BJ (cell line): Measurements from ENCODE around the gene CAPN8. TPM values are rescaled to one million over a fixed set of nuclear protein-coding genes. Genes with fewer than 3 reads are reported as not detected.

Experiments
- CTCF ChIA-PET: fragments of 350-600 bp; formaldehyde crosslinking; extraction: SDS; loops from one replicate; lab custom pipeline; 2021; ENCODE audit warnings: antibody characterized with exemption, inconsistent platforms; lab: Yijun Ruan, JAX
- POLR2A ChIA-PET: fragments of 300-600 bp; sonication (Branson Sonifier 250); formaldehyde crosslinking; extraction: SDS; loops from one replicate; lab custom pipeline; 2021; ENCODE audit warnings: antibody characterized with exemption; lab: Charles Lee
- DNase-seq: peaks from one replicate; pipeline ENCODE4 v3.0.0-alpha.2; 2011; ENCODE audit warnings: low read depth
- H3K27me3 ChIP-seq: 2 replicates; pipeline ENCODE4 v1.6.0; 2011; ENCODE audit warnings: low read length; ENCODE audit not compliant: control insufficient read depth, insufficient read depth
- H3K36me3 ChIP-seq: 2 replicates; pipeline ENCODE4 v1.5.1; 2011; ENCODE audit warnings: low read length; ENCODE audit not compliant: control insufficient read depth, insufficient read depth
- H3K4me3 ChIP-seq: 2 replicates; pipeline ENCODE4 v1.5.1; 2011; ENCODE audit warnings: low read depth, mild to moderate bottlenecking, control low read depth, low read length
- CTCF ChIP-seq: IDR thresholded peaks from 2 replicates; pipeline ENCODE4 v1.5.1; 2011; ENCODE audit warnings: low read depth, mild to moderate bottlenecking, control low read depth, inconsistent platforms, low read length, moderate library complexity; ENCODE audit not compliant: insufficient read depth
- polyA plus RNA-seq: library from polyadenylated mRNA; depleted of rRNA; stranded (reverse); fragments of >200 nt; gene quantifications from 2 replicates; pipeline ENCODE4 v1.2.3, GENCODE V29; 2011

The CAPN8 gene
- polyA plus RNA-seq, 1 experiment = not detected

GRCh38 chr1:223545343-223545742 lies 120.2 kb downstream of the CAPN8 start:
- Histone ChIP-seq H3K36me3 (no peaks in the 10 kb centered on the region), H3K27me3 (no peaks in the 10 kb centered on the region; the same call in none of the 2 replicates), H3K4me3 (no peak overlapping the region)
- ChIA-PET POLR2A (no interaction called here), CTCF (interaction anchor here (1.0 kb wide), 1 partner anchor 11 kb away, joined by 3 read pairs; no protein-coding TSS in a partner anchor)
- no peak for DNase-seq
- no peak for TF ChIP-seq CTCF

- Histone ChIP-seq H3K27me3 (peaks cover 2% of the 10 kb centered on the region), H3K4me3 (no peak overlapping the region), H3K36me3 (no peaks in the 10 kb centered on the region)
- TF ChIP-seq CTCF = no peak
- no peak for DNase-seq
- POLR2A ChIA-PET = no interaction called here
- CTCF ChIA-PET = interaction anchor here (1.3 to 1.8 kb wide), 2 partner anchors 12 to 85 kb away, joined by 4 to 6 read pairs; no protein-coding TSS in a partner anchor
Measured at GRCh38 chr1:223543560-223543959, 121.9 kb downstream of the CAPN8 start.

- POLR2A ChIA-PET = no interaction called here
- Histone ChIP-seq H3K4me3 (no peak overlapping the region), H3K27me3 (peaks cover 2% of the 10 kb centered on the region), H3K36me3 (no peaks in the 10 kb centered on the region)
- TF ChIP-seq CTCF = no peak
- CTCF ChIA-PET = no interaction called here
- no peak for DNase-seq
Measured at GRCh38 chr1:223542831-223543230, 122.7 kb downstream of the CAPN8 start.

GRCh38 chr1:223540485-223541106 lies 124.9 kb downstream of the CAPN8 start:
- no peak for DNase-seq
- Histone ChIP-seq H3K4me3 (no peak overlapping the region), H3K36me3 (no peaks in the 10 kb centered on the region), H3K27me3 (peaks cover 5% of the 10 kb centered on the region)
- POLR2A ChIA-PET = no interaction called here
- TF ChIP-seq CTCF = no peak
- CTCF ChIA-PET = no interaction called here

GRCh38 chr1:223539750-223540149 lies 125.8 kb downstream of the CAPN8 start:
- peaks cover 5% of the 10 kb centered on the region for H3K27me3 ChIP-seq
- no peak overlapping the region for H3K4me3 ChIP-seq
- ChIA-PET POLR2A (no interaction called here), CTCF (no interaction called here)
- H3K36me3 ChIP-seq = no peaks in the 10 kb centered on the region
- no peak for TF ChIP-seq CTCF
- no peak for DNase-seq
